ENCODE measurements around the gene SLC26A3.

SLC26A3 gene

GRCh38 chr7:107815254-107815882, 12.3 kb upstream of the SLC26A3 start:
- no peak for DNase-seq (ENCODE audit: low read depth)

- no peak for DNase-seq (ENCODE audit: low read depth)
These were observed 10.5 kb upstream of the SLC26A3 start for GRCh38 chr7:107813524-107813923.

- DNase-seq (ENCODE audit: low read depth), result no peak
These were observed 8.9 kb upstream of the SLC26A3 start for GRCh38 chr7:107811934-107812333.

GRCh38 chr7:107810626-107811025, 7.6 kb upstream of the SLC26A3 start:
- DNase-seq (ENCODE audit: low read depth), result no peak

GRCh38 chr7:107809179-107809578, 6.2 kb upstream of the SLC26A3 start:
- no peak for DNase-seq (ENCODE audit: low read depth)

GRCh38 chr7:107799647-107800264, 3.3 kb downstream of the SLC26A3 start:
- DNase-seq (ENCODE audit: low read depth), result no peak

GRCh38 chr7:107792364-107792763, 10.7 kb downstream of the SLC26A3 start:
- DNase-seq (ENCODE audit: low read depth), result no peak

- no peak for DNase-seq (ENCODE audit: low read depth)
These were observed 13.4 kb downstream of the SLC26A3 start for GRCh38 chr7:107789647-107790046.

- DNase-seq (ENCODE audit: low read depth), result no peak
These were observed 14.4 kb downstream of the SLC26A3 start for GRCh38 chr7:107788662-107789061.

- DNase-seq (ENCODE audit: low read depth), result no peak
These were observed 14.8 kb downstream of the SLC26A3 start for GRCh38 chr7:107788216-107788615.

- DNase-seq (ENCODE audit: low read depth), result no peak
These were observed 17.1 kb downstream of the SLC26A3 start for GRCh38 chr7:107785926-107786325.

- DNase-seq (ENCODE audit: low read depth), result no peak
These were observed 17.9 kb downstream of the SLC26A3 start for GRCh38 chr7:107785170-107785569.

GRCh38 chr7:107783648-107784047, 19.4 kb downstream of the SLC26A3 start:
- DNase-seq (ENCODE audit: low read depth), result no peak

- DNase-seq (ENCODE audit: low read depth), result no peak
These were observed 20.6 kb downstream of the SLC26A3 start for GRCh38 chr7:107782374-107782773.

GRCh38 chr7:107779647-107780099, 23.4 kb downstream of the SLC26A3 start:
- DNase-seq (ENCODE audit: low read depth), result no peak

GRCh38 chr7:107778283-107778682, 24.7 kb downstream of the SLC26A3 start:
- DNase-seq (ENCODE audit: low read depth), result no peak

GRCh38 chr7:107777702-107778101, 25.3 kb downstream of the SLC26A3 start:
- no peak for DNase-seq (ENCODE audit: low read depth)

- no peak for DNase-seq (ENCODE audit: low read depth)
These were observed 30.0 kb downstream of the SLC26A3 start for GRCh38 chr7:107773027-107773426.

- peak; percentile 10 for DNase-seq (ENCODE audit: low read depth)
These were observed 34.8 kb downstream of the SLC26A3 start for GRCh38 chr7:107768263-107768662.

- no peak for DNase-seq (ENCODE audit: low read depth)
These were observed 35.6 kb downstream of the SLC26A3 start for GRCh38 chr7:107767391-107767790.

- no peak for DNase-seq (ENCODE audit: low read depth)
These were observed 44.4 kb downstream of the SLC26A3 start for GRCh38 chr7:107758667-107759066.

GRCh38 chr7:107754642-107755041, 48.4 kb downstream of the SLC26A3 start:
- DNase-seq (ENCODE audit: low read depth), result no peak

GRCh38 chr7:107751113-107751512, 51.9 kb downstream of the SLC26A3 start:
- DNase-seq (ENCODE audit: low read depth), result no peak

- DNase-seq (ENCODE audit: low read depth), result peak; percentile 17
These were observed 57.0 kb downstream of the SLC26A3 start for GRCh38 chr7:107746006-107746405.
